H1 (cell line): ENCODE data around the gene RASGRF1. TPM values are rescaled to one million over a fixed set of nuclear protein-coding genes. Genes with fewer than 3 reads are reported as not detected.

Experiments
- KDM1A ChIP-seq: fragments of 200-600, 300-600 bp; sonication (generic); IDR thresholded peaks from 2 replicates; pipeline ENCODE4 v1.7.1; 2016; ENCODE audit warnings: mild to moderate bottlenecking, low read length, borderline replicate concordance
- NRF1 ChIP-seq: IDR thresholded peaks from 2 replicates; pipeline ENCODE4 v1.6.1; 2011; ENCODE audit warnings: mild to moderate bottlenecking, low read depth, low read length, improper control_type of control experiment
- TAF1 ChIP-seq: IDR thresholded peaks from 2 replicates; pipeline ENCODE4 v1.6.1; 2011; ENCODE audit warnings: mild to moderate bottlenecking, low read depth, low read length
- TCF12 ChIP-seq: IDR thresholded peaks from 2 replicates; pipeline ENCODE4 v1.6.1; 2011; ENCODE audit warnings: low read depth, mild to moderate bottlenecking, low read length
- polyA plus RNA-seq, 7 experiments: library from polyadenylated mRNA; depleted of rRNA in 3 of 7; stranded (reverse) in 5 of 7; unstranded in 2 of 7; fragments of >200 nt in 5 of 7; fragments of 200-250 nt in 2 of 7; gene quantifications; 1 replicate in 5 of 7; 2 replicates in 1 of 7; 4 replicates in 1 of 7; pipeline versions ENCODE4 v1.2.1 to v1.2.3, GENCODE V29; 2011 to 2013; ENCODE audit warnings: missing spikeins in 2 of 7, mixed read lengths in 2 of 7
- total RNA-seq: library from RNA; stranded (reverse); fragmentation: NEBNext Ultra II Directional; extraction: Animal tissue kit (Norgen Biotek cat#: 25700); gene quantifications from 2 replicates; pipeline ENCODE4 v1.2.1, GENCODE V29; 2021
- TF ChIP-seq, protein P1 (sequence below): fragments of 300-600 bp; sonication (generic); IDR thresholded peaks from 2 replicates; pipeline ENCODE4 v1.7.1; 2012; ENCODE audit warnings: low read length, moderate library complexity, mild to moderate bottlenecking, inconsistent platforms; ENCODE audit not compliant: insufficient replicate concordance

RASGRF1 gene
- total and polyA plus RNA-seq, 2 of the 8 experiments (the other 6 are each of a cell fraction or from before 2014, with no cell fraction given), result 0.42 to 0.67 TPM

GRCh38 chr15:79051941-79052731, 38.4 kb downstream of the RASGRF1 start (continued):
- TF ChIP-seq, protein P1, sequence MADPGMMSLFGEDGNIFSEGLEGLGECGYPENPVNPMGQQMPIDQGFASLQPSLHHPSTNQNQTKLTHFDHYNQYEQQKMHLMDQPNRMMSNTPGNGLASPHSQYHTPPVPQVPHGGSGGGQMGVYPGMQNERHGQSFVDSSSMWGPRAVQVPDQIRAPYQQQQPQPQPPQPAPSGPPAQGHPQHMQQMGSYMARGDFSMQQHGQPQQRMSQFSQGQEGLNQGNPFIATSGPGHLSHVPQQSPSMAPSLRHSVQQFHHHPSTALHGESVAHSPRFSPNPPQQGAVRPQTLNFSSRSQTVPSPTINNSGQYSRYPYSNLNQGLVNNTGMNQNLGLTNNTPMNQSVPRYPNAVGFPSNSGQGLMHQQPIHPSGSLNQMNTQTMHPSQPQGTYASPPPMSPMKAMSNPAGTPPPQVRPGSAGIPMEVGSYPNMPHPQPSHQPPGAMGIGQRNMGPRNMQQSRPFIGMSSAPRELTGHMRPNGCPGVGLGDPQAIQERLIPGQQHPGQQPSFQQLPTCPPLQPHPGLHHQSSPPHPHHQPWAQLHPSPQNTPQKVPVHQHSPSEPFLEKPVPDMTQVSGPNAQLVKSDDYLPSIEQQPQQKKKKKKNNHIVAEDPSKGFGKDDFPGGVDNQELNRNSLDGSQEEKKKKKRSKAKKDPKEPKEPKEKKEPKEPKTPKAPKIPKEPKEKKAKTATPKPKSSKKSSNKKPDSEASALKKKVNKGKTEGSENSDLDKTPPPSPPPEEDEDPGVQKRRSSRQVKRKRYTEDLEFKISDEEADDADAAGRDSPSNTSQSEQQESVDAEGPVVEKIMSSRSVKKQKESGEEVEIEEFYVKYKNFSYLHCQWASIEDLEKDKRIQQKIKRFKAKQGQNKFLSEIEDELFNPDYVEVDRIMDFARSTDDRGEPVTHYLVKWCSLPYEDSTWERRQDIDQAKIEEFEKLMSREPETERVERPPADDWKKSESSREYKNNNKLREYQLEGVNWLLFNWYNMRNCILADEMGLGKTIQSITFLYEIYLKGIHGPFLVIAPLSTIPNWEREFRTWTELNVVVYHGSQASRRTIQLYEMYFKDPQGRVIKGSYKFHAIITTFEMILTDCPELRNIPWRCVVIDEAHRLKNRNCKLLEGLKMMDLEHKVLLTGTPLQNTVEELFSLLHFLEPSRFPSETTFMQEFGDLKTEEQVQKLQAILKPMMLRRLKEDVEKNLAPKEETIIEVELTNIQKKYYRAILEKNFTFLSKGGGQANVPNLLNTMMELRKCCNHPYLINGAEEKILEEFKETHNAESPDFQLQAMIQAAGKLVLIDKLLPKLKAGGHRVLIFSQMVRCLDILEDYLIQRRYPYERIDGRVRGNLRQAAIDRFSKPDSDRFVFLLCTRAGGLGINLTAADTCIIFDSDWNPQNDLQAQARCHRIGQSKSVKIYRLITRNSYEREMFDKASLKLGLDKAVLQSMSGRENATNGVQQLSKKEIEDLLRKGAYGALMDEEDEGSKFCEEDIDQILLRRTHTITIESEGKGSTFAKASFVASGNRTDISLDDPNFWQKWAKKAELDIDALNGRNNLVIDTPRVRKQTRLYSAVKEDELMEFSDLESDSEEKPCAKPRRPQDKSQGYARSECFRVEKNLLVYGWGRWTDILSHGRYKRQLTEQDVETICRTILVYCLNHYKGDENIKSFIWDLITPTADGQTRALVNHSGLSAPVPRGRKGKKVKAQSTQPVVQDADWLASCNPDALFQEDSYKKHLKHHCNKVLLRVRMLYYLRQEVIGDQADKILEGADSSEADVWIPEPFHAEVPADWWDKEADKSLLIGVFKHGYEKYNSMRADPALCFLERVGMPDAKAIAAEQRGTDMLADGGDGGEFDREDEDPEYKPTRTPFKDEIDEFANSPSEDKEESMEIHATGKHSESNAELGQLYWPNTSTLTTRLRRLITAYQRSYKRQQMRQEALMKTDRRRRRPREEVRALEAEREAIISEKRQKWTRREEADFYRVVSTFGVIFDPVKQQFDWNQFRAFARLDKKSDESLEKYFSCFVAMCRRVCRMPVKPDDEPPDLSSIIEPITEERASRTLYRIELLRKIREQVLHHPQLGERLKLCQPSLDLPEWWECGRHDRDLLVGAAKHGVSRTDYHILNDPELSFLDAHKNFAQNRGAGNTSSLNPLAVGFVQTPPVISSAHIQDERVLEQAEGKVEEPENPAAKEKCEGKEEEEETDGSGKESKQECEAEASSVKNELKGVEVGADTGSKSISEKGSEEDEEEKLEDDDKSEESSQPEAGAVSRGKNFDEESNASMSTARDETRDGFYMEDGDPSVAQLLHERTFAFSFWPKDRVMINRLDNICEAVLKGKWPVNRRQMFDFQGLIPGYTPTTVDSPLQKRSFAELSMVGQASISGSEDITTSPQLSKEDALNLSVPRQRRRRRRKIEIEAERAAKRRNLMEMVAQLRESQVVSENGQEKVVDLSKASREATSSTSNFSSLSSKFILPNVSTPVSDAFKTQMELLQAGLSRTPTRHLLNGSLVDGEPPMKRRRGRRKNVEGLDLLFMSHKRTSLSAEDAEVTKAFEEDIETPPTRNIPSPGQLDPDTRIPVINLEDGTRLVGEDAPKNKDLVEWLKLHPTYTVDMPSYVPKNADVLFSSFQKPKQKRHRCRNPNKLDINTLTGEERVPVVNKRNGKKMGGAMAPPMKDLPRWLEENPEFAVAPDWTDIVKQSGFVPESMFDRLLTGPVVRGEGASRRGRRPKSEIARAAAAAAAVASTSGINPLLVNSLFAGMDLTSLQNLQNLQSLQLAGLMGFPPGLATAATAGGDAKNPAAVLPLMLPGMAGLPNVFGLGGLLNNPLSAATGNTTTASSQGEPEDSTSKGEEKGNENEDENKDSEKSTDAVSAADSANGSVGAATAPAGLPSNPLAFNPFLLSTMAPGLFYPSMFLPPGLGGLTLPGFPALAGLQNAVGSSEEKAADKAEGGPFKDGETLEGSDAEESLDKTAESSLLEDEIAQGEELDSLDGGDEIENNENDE, result no peak
- TF ChIP-seq TAF1, result no peak
- no peak for TF ChIP-seq NRF1
- TF ChIP-seq TCF12, result no peak
- no peak for TF ChIP-seq KDM1A
